Measurements from ENCODE around the gene CDC42BPG.

DNA sequence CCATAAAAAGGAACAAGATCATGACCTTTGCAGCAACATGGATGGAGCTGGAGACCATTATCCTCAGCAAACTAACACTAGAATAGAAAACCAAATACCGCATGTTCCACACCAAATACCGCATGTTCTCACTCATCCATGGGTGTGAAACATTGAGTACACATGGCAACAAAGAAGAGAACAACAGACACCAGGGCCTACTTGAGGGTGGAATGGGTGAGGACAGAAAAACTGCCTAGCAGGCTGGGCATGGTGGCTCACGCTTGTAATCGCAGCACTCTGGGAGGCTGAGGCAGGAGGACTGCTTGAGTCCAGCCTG is 21.7 kb upstream of the CDC42BPG start:
- TF ChIP-seq, protein P1, sequence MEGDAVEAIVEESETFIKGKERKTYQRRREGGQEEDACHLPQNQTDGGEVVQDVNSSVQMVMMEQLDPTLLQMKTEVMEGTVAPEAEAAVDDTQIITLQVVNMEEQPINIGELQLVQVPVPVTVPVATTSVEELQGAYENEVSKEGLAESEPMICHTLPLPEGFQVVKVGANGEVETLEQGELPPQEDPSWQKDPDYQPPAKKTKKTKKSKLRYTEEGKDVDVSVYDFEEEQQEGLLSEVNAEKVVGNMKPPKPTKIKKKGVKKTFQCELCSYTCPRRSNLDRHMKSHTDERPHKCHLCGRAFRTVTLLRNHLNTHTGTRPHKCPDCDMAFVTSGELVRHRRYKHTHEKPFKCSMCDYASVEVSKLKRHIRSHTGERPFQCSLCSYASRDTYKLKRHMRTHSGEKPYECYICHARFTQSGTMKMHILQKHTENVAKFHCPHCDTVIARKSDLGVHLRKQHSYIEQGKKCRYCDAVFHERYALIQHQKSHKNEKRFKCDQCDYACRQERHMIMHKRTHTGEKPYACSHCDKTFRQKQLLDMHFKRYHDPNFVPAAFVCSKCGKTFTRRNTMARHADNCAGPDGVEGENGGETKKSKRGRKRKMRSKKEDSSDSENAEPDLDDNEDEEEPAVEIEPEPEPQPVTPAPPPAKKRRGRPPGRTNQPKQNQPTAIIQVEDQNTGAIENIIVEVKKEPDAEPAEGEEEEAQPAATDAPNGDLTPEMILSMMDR (IDR thresholded peaks at IDR 0.05), result no peak
- TF ChIP-seq POLR2A (IDR thresholded peaks at IDR 0.05; ENCODE audit: low read depth), result no peak
- no peak for TF ChIP-seq EP300 (IDR thresholded peaks at IDR 0.05)
- TF ChIP-seq POLR2AphosphoS5 (IDR thresholded peaks at IDR 0.05), result no peak

Data from esophagus muscularis mucosa (tissue), 4 donors.